ENCODE results near the gene EGFR. TPM values are rescaled to one million over a fixed set of nuclear protein-coding genes. Genes with fewer than 3 reads are reported as not detected.

Gene EGFR
- total RNA-seq, 1 donor = under 0.01 TPM

- peak; percentile 40 to 71 (median 58) for DNase-seq (ENCODE audit: low read depth in 2 of 3, low spot score in 2 of 3)
These were observed 237.0 kb downstream of the EGFR start for GRCh38 chr7:55255496-55256445.

- no peak for DNase-seq (ENCODE audit: low read depth in 2 of 3, low spot score in 2 of 3)
These were observed 239.8 kb downstream of the EGFR start for GRCh38 chr7:55258631-55259030.

- no peak for DNase-seq (ENCODE audit: low read depth in 2 of 3, low spot score in 2 of 3)
These were observed 241.4 kb downstream of the EGFR start for GRCh38 chr7:55260171-55260570.

GRCh38 chr7:55260676-55261385, 242.0 kb downstream of the EGFR start:
- DNase-seq (ENCODE audit: low read depth in 2 of 3, low spot score in 2 of 3) = no peak
